Fibroblast of pulmonary artery (primary cell): ENCODE results near the gene TUBGCP4.

Experiments
- DNase-seq: peaks from one replicate; pipeline ENCODE4 v3.0.0-alpha.2; 2010; ENCODE audit warnings: low read depth
- H3K4me3 ChIP-seq: replicated peaks from 2 replicates; pipeline ENCODE4 v1.5.1; 2011; ENCODE audit warnings: low read depth, mild to moderate bottlenecking, control low read depth, low read length, moderate library complexity
- TF ChIP-seq, protein P1 (sequence below): IDR thresholded peaks from 2 replicates; pipeline ENCODE4 v1.5.1; 2011; ENCODE audit warnings: mild to moderate bottlenecking, control low read depth, low read length, inconsistent platforms; ENCODE audit errors: missing control alignments

The TUBGCP4 gene, protein sequence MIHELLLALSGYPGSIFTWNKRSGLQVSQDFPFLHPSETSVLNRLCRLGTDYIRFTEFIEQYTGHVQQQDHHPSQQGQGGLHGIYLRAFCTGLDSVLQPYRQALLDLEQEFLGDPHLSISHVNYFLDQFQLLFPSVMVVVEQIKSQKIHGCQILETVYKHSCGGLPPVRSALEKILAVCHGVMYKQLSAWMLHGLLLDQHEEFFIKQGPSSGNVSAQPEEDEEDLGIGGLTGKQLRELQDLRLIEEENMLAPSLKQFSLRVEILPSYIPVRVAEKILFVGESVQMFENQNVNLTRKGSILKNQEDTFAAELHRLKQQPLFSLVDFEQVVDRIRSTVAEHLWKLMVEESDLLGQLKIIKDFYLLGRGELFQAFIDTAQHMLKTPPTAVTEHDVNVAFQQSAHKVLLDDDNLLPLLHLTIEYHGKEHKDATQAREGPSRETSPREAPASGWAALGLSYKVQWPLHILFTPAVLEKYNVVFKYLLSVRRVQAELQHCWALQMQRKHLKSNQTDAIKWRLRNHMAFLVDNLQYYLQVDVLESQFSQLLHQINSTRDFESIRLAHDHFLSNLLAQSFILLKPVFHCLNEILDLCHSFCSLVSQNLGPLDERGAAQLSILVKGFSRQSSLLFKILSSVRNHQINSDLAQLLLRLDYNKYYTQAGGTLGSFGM

DNA sequence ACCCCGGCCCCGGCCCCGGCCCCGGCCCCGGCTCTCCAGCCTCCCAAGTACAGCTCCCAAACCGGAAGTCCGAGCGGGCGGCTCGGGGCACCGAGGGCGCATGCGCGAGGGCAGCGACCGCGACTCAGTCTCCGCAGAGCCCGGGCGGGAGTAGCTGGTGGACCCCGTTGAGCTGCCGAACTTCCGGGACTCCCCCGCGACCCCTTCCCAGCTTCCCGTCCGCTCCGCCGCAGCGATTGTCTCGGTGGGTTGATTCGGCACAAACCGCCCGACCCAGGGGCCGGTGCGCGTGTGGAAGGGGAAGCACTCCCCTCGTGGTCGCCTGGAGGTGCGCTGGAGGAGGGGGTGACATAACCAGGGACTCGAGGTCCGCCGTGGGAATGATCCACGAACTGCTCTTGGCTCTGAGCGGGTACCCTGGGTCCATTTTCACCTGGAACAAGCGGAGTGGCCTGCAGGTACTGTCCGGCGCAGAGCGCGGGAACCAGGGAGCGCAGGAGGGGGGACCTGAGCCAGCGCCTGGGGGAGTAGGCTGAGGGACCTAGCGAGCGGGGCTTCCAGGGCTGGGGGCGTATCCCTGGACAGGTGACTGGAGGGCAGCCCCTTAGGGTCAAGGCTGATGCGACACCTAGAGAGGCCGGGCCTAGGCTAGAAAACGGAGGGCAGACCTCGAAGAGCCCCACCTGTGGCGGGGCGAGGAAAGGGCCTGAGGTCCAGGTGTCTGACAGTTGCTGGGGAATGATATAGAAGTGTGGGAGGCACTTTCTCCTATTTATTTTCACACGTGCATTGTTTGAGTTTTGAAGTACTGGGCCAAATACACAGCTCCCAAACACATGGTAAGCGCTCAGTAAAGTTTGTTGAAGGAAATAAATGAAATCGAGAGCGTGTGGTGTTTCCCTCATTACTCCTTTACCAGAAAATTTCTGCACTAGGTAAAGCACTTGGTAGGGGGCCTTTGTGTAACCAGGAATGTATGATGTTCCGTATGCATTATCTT, at the start of gene TUBGCP4, which contains the start of gene ZSCAN29:
Gene TUBGCP4 (plus strand): TSS at position 127 of the 1,000 bp plus-strand sequence. CDS start 254 bp downstream, at position 381.
Gene ZSCAN29 (minus strand): TSS at position 69 of the 1,000 bp plus-strand sequence. CDS start 1,130 bp downstream, outside the sequence.
- DNase-seq = peak; percentile 75
- TF ChIP-seq, protein P1, sequence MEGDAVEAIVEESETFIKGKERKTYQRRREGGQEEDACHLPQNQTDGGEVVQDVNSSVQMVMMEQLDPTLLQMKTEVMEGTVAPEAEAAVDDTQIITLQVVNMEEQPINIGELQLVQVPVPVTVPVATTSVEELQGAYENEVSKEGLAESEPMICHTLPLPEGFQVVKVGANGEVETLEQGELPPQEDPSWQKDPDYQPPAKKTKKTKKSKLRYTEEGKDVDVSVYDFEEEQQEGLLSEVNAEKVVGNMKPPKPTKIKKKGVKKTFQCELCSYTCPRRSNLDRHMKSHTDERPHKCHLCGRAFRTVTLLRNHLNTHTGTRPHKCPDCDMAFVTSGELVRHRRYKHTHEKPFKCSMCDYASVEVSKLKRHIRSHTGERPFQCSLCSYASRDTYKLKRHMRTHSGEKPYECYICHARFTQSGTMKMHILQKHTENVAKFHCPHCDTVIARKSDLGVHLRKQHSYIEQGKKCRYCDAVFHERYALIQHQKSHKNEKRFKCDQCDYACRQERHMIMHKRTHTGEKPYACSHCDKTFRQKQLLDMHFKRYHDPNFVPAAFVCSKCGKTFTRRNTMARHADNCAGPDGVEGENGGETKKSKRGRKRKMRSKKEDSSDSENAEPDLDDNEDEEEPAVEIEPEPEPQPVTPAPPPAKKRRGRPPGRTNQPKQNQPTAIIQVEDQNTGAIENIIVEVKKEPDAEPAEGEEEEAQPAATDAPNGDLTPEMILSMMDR = peak; percentile 28
- peak within 1 kb of the TSS; percentile 71 for H3K4me3 ChIP-seq

DNA sequence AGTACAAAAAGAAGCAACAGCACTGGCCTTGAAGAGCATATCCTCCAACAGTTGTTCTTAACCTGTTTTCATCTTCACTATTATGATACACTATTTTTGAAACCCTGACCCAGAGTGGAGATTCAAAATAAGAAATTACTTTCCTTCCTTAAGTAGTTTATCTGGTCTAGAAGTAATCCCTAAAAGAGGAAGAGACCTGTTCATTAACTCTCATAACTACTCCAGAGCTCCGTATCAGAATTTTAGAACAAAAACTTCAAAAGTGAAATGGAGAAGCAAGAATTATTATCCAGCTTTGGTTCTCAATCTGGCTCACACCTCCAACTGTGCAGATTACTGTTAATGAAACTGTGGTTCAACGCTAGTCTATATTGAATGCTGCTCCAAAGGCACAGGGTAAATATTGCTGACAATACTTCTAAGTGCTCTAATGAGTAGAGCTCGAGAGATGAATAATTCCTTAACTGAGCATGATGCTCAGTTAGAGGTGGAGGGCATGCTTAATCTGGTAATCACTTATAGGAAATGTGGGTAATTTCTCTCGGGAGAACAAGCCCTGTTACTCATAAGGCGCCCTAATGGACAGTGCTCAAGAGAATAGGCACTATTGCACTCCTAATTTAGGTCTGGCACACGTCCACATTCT, 45.7 kb upstream of the TUBGCP4 start:
- no peak overlapping the region for H3K4me3 ChIP-seq
- no peak for DNase-seq
- TF ChIP-seq, protein P1 = no peak

DNA sequence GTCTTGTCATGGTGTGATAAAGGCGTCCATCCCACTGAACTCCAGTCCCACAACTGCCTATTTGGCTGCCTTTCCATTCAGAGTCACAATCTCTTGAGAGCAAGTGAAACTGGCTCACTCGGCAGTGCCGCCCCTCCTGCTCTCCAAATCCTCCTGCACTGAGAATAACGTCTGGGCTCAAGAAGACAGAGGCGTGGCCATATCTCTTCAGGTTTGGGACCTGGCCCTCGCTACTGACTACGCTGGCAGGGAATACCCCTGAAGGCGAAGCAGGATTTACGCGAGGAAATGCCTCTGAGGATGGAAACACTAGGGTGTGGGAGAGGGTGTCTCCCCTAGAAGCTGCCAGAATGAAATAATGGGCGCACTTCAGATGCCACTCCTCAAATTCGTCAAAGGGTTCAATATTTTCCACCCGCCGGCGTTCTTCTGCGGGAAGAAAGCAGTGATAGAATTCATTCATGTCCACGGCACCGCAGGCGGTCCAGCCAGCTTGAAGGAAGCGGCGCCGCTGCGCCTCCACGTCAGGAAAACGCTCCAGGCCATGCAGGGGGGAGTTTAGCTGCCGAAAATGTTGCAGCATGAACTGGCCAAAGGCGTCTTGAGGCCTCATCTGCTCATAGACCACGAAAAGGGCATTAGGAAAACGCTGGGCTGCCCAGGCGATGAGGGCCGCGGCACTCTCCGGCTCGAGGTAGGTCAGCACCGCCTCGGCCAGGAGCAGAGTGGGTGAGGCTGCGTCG, 41.5 kb upstream of the TUBGCP4 start:
- TF ChIP-seq, protein P1 = no peak
- H3K4me3 ChIP-seq = peak overlapping the region; percentile 76
- DNase-seq = no peak

DNA sequence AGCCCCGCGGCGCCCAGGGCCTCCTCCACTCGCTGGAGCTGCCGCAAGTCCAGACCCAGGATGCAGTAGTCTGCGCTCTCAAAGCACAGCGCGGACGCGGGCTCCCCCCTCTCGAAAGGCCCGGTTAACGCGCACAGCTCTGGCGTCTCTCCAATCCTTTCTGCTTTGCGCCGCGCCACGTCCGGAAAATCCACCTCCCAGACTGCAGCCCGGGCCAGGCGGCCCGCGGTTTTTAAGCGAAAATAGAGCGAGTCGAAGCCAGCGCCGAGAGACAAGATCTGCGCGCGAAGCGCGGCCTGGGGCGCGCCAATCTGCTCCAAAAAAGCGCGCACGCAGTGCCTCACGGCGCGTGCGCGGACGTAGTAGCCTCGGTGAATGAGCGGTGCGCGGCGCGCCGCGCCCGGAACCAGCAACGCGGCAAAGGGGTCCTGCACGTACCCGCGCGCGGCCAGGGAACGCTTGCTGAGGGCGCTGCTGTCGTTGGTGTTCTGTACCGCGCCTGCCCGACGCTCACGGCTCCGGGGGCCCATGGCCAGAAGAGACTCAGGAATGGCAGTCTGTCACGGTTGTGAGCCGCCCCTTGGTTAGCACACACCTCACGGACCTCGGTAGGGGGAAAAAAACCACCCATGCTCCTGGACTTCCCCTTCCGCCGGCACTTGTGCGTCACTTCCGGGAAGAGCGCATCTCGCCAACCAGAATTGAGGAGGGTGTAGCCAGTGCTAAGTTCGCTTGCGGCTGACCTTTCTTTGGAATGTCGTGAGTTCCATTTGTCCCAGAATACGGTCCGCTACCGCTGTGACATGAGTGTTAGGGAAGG, 40.7 kb upstream of the TUBGCP4 start, which contains the start of gene LCMT2:
Gene LCMT2 (minus strand): TSS at position 614 of the 820 bp plus-strand sequence. CDS start 84 bp downstream, at position 530.
- DNase-seq = peak; percentile 96
- TF ChIP-seq, protein P1 = no peak
- peak within 1 kb of the TSS; percentile 76 for H3K4me3 ChIP-seq

DNA sequence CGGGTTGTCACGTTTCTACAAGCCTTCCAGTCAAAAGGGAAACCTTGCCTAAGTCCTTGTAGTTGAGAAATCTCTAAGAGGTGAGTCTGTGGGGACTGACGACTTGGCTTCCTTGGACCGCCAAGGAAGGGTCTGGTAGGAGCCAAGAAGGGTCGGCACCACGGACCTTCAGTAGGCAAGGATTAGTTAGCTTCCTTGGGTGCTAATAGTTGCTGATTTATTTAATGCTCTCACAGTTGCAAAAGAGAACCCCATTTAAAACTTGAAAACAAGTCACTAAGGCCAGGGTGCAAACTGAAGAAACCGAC, 40.2 kb upstream of the TUBGCP4 start:
- TF ChIP-seq, protein P1 = no peak
- DNase-seq = no peak
- H3K4me3 ChIP-seq = peak overlapping the region; percentile 76
